GM12865 (cell line): ENCODE measurements around the gene CRNKL1.
A peak's percentile ranks its signal among the peaks of the same experiment; 100 is the strongest.

Experiments used
- DNase-seq: peaks from one replicate; pipeline ENCODE4 v3.0.0; 2010; ENCODE audit warnings: low read depth
- H3K4me3 ChIP-seq: 2 replicates; pipeline ENCODE4 v1.5.1; 2011; ENCODE audit warnings: mild to moderate bottlenecking, low read depth, low read length, control low read depth
- CTCF ChIP-seq: IDR thresholded peaks from 2 replicates; pipeline ENCODE4 v1.5.1; 2011; ENCODE audit warnings: low read length, control low read depth, low read depth, inconsistent platforms; ENCODE audit not compliant: insufficient read depth; ENCODE audit errors: missing control alignments

CRNKL1 gene

GRCh38 chr20:20021835-20022234, 30.4 kb downstream of the CRNKL1 start:
- DNase-seq, result no peak
- TF ChIP-seq CTCF, result no peak
- no peak overlapping the region for H3K4me3 ChIP-seq

GRCh38 chr20:20020908-20021307, 31.4 kb downstream of the CRNKL1 start:
- no peak overlapping the region for H3K4me3 ChIP-seq
- no peak for DNase-seq
- no peak for TF ChIP-seq CTCF

GRCh38 chr20:20019123-20019522, 33.1 kb downstream of the CRNKL1 start:
- H3K4me3 ChIP-seq, result no peak overlapping the region
- no peak for TF ChIP-seq CTCF
- DNase-seq, result no peak

- peak overlapping the region; percentile 78 for H3K4me3 ChIP-seq
- DNase-seq, result no peak
- TF ChIP-seq CTCF, result no peak
Observed at GRCh38 chr20:20018366-20018765, 33.9 kb downstream of the CRNKL1 start.

GRCh38 chr20:20017844-20018185, 34.5 kb downstream of the CRNKL1 start:
- DNase-seq, result peak; percentile 21
- no peak for TF ChIP-seq CTCF
- H3K4me3 ChIP-seq, result peak overlapping the region; percentile 78

- peak; percentile 96 for DNase-seq
- TF ChIP-seq CTCF, result peak; percentile 77
- H3K4me3 ChIP-seq, result peak within 1 kb of the TSS; percentile 78
Observed at GRCh38 chr20:20017001-20017843, 35.0 kb downstream of the CRNKL1 start, which contains the start of gene NAA20. TSS of gene NAA20 (plus strand) at chr20:20017362. CDS start at chr20:20017397, 35 bp downstream.

GRCh38 chr20:20014659-20015058, 37.6 kb downstream of the CRNKL1 start:
- DNase-seq, result no peak
- TF ChIP-seq CTCF, result no peak
- no peak overlapping the region for H3K4me3 ChIP-seq
